Superior temporal gyrus (tissue), 1 donor: Measurements from ENCODE around the gene IL22.

ENCODE experiments used
- DNase-seq: peaks from one replicate; pipeline ENCODE4 v3.0.0-alpha.2; 2016; ENCODE audit errors: extremely low spot score

The IL22 gene, protein sequence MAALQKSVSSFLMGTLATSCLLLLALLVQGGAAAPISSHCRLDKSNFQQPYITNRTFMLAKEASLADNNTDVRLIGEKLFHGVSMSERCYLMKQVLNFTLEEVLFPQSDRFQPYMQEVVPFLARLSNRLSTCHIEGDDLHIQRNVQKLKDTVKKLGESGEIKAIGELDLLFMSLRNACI

DNA sequence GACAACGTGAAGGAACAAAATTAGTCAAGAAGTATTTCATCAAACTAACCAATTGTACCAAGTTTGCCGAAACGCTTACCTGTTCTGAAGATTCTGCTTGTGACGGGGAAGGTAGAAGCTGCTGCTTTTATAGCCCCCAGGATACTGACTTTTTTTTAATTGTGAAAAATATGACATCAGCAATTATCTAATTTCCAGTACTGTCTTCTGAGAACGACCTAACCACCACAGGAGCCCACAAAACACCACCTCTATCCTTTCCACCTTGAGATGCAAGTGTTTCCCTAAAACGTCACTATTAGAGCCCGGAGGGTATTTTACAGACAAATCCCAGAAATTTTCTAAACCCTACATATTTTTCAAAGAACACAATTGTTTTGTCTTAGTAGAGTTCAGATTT, at the start of gene IL22:
TSS of gene IL22 (minus strand) at position 101 of the 400 bp plus-strand sequence. CDS start 156 bp downstream, outside the sequence.
- no peak for DNase-seq

DNA sequence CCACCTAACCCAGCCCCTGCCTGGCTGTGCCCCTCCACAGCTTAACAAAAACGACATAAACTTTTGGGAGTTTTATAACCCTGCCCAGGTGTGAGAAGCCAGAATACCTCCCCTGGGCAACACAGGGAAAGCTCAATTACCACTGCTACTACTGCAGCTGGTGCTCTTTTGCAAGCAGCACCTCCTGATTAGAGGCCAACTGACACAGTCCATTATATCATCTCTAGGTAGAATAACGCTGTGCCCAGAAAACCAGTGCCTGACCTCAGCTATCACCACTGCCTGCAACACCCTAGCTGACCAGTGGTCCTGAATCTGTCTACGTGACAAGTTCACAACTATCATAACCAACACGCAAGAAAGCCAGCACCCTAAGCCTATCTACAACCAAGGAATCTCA, 44.5 kb upstream of the IL22 start:
- DNase-seq: no peak

DNA sequence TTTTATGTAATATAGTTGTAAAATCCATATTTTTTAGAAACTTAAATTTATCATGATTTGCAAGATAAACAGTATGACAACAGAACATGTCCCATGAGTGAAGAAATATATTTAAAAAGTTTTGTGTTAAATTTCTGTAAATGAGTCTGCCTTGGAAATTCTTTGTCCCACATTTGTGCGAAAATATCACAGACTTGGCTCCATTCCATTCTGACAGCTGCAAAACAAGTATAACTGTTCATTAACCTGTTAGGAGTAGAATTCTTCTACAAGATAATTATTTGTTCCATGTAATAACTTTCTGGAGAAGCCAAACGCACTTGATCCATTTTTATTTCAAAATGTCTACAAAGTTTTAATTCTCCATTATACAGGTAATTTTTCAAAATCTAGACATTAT, 40.8 kb upstream of the IL22 start:
- peak; percentile 22 for DNase-seq

DNA sequence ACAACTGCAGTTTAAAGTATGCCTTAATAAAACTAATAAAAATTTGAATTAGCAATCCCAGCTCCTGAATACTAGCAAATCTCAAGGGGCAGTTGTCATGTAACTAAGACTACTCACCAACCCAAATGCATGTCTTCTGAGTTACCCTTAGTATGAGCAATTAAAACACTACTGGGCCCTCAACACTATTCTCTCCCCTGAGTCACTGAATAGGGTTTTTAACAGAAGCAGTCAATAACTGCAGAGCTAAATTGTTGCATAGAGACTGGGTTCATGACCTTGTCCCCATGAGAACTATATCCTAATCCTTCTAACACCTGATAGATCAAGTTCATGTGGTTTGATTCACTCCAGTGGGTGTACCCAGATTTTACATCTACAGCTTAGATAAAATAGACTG, 39.9 kb upstream of the IL22 start:
- no peak for DNase-seq

DNA sequence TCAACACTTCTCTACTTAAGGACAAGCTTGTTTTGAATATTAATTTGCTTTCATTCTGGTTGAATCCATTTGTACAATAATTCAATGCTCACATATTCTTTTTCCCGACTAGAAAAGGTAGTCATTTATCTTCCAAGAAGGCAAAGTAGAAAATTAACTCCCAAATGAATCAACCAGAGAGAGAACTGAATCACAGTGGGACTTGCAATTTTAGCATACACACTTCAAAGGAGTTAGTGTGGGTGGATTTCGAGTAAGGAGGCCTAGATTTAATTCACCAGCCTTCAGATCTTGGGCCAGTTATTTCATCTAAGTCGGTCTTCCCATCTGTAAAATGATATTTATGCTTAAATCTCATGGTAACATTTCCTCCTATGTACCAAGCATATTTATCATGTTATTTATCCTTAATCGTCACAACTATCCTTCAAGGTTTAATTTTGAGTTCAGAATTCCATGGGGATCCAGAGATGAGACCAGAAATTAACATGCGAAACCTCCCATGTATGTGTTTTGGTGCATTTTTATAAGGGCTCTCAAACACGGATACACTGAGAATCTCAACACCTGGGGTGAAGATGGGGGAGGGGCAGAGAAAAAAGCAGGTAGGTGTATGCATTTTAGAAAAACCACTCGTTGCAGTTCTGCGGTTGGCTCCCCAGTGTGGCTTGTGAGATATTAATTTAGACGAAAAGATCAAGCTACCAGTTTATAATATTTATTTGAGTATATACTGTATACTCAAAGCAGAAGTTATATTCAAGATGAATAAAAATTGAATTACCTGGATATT, 38.9 kb upstream of the IL22 start:
- DNase-seq: peak; percentile 47

DNA sequence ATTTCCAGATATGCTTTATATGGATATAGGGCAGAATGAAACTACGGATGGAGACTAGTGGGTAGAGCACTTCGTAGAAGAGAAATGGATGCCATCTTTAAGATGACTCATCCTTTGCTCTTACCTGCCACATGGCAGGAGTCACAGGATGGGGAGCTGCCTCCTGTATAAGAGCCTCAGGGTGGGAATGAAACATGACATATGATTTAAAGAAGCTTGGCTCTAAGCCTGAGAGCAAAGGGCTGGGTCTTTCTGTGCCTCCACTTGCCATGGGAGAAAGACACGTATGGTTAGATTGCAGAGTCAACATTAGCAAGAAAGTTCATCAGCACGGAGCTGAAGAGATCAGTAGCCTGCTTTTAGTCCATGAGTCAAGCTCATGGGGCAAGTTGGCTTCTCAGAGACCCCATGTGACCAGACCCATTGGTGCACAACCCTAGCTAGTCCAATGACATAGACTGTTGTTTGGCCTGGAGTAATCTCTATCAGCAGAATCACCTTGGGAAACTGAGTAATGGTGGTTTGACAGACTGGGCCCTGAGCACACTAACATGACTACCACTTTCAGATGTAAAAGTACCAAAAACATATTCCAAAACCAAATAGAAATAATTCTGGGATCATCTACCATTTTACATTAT, 38.1 kb upstream of the IL22 start:
- no peak for DNase-seq

DNA sequence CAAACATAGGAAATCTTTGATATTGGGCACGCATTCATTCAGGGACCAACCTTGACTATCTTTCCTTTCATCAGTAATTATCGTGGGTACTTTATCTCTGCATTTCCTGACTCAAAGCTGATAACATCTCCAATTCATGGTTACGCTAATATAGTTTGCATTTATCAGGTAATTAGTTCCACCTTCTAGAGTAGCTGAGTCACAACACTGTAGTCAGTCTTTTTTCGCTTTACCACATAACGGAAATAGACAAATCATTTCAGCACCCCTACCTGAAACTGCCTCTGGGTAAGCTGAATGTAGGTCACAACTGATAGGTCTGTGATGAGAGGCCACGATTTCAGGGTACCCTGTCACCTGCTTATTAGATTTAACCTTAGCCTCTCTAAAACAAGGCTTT, 36.7 kb upstream of the IL22 start:
- DNase-seq: no peak

DNA sequence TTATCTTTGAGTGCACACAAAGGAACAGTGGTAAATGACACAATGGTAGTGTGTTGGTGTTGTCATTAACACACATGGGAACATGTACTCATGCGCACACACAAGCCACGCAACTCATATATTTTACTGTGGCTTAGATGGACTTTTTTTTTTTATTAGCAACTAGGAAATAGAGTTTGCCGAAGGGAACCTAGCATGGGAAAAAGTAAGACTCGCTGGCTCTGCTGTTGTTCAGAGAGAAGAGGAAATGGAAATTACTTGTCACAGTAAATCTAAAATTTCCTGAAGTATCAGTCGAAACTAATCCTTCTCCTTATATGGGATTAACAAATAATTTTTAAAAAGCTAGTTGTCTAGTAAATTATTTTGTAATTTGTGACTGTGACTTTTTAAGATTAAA, 33.7 kb upstream of the IL22 start:
- no peak for DNase-seq

DNA sequence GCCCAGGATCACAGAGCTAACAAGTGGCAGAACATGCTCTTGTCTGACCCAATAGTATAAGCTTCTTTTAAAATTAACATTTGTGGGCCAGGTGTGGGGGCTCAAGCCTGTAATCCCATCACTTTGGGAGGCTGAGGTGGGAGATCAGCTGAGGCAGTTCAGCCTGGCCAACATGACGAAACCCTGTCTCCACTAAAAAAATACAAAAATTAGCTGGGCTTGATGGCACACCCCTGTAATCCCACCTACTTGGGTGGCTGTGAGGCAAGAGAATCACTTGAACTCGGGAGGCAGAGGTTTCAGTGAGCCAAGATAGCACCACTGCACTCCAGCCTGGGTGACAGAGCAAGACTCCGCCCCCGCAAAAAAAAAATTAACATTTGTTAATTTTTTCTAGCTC, 33.0 kb upstream of the IL22 start:
- no peak for DNase-seq

DNA sequence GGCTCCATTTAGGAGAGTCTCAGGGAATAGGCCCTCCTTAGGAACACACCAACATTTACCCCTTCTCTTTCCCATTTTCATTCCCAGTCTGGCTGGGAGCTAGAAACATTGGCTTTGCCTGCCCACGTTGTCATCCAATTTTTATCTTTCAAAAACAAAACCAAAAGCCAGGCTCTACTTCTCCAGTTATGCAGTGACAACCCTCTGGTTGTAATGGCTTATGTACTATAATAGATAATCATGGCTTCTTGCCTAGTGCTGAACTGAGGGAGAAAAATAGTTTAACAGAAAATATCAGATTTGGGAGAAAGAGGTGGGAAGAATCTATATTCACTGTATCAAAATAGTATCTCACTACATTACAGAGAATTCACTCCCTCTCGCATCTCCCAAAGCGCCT, 32.1 kb upstream of the IL22 start:
- DNase-seq: no peak

DNA sequence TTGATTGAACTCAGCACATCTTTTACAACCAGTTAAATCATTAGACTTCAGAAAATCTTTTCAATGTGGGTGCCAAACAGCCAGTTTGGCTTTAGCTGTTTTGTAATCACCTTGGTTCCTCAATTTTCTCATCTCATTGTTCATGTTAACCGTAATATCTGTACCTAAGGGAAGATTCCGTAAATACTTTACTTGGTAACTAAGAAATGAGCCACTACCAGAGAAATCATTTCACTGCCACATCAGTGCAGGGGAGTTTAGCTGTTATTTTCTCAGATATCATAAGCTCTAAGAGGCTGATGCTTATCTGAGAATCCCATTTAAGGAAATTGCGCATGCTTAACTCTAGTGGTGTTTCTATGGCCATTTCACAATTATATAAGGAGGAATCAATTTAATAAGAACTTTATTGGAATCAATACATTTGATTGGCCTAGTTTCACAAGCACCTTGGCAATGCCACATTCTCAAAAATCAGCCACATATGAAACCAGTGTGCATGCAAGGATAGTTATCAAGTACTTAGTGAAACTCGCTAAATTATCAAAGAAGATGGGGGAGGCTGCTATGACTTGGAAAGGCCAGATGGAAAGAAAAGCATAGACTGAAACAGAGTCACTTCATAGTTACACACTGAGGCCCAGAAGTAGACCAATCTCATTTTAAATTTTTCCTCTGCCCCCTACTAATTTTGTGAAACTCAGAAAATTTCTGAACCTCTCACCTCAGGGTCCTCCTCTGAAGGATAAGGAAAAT, 28.1 kb upstream of the IL22 start:
- DNase-seq: no peak

DNA sequence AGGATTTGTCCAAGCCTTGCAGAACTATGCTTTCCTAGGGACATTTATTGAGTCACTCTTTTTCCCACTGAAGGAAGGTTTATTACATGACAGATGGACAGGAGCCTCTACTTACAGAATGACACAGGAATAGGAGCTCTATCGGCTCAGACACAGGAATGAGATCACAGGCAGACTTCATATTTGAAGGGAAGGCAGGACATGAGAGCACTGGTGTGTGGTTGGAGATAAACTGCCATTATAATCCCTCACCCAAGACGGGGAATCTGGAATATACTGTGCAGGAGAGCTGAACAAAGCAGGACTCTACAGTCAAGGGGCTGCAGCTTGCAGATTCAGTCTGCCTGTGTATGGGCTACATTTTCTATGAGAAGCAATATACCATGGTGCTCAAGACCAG, 26.8 kb upstream of the IL22 start:
- DNase-seq: no peak

DNA sequence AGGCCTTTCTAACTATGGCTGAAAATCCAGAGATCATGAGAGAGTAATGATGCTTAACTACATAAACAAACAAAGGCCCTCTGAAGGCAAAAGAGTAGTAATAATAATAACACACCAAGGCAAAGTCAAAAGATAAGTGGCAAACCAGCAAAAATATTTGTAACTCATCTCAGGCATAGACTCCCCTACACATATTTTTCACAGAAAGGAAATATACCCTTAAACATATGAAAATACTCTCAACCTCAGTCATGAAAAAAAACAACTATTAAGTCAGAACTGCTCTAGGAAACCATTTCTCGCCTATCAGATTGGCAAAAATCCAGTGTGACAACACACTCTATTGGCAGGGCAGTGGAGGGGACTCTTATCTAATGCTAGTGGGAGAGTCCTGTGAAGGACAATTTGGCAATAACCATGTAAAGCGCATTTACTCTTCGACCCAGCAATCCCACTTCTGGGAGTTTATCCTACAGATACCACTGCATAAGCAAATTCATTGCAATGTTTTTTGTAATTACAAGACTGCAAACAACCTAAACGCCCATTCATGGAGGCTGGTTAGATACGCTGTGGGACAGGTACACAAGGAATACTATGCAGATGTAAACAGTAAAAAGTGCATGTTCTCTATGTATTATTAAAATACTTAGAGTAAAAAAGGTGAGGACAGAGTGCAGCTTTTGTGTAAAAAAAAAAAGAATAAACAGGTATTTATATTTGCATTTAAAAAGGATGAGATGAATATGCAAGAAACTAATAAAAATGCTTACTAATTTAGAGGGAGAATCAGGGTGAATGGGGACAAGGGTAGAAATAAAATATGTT, 26.0 kb upstream of the IL22 start:
- no peak for DNase-seq

DNA sequence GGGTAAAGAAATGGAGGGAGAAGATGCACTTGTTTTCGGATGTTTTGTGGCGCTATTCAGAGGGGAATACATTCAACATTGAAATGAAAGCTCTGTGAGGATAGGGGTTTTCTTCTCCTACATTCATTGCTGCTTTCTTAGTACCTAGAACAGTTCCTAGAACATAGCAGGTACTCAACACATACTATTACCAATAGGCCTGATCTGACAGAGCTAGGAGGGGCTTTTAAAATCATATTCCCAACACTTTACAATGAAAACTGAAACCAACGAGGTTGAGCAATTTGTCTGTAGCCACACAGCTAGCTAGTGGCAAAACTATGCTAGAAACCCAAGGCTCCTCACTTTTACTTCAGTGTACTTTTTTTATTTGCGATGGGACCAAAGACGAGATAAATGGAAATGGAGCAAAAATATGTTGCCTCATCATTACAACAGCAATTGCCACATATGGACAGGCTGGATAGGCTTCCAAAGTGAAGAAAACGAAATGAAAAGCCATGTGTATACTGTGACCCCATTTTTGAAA, 23.1 kb upstream of the IL22 start:
- DNase-seq: no peak

DNA sequence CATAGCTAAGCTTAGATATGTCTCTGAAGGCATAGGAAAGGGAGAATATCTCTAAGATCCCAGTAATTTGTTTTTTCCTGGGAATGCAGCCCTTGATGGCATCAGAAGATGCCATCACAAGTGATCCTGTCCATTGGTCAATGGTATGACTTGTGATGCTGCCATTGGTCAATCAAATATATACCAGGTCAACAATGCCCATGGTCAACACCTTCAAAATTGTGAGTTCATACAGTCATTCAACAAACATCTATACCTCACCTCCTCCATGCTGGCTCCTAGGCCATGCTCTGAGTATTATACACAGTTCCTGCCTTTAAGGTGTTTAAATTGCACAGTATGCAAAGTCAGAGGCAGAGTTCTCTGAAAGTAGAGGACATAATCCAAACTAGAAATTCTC, 19.3 kb upstream of the IL22 start:
- no peak for DNase-seq

DNA sequence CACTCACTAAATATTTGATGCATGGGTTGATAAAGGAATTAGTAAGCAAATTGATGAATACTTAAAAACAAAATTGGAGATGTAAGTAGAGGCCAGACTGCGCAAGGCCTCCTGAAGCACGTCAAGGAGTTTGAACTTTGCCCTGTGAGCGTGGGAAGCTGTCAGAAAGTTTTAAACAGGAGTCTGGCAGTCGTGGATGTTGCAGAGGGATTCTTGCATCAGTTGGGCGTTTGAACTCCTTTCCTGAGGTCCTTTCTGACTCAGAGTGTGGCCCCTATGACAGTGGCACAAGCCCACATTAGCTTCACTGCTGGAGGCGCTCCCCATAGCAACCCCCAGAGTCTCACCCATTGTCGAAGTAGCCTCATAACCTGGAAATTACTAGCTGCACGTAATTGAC, 17.9 kb upstream of the IL22 start:
- DNase-seq: no peak

DNA sequence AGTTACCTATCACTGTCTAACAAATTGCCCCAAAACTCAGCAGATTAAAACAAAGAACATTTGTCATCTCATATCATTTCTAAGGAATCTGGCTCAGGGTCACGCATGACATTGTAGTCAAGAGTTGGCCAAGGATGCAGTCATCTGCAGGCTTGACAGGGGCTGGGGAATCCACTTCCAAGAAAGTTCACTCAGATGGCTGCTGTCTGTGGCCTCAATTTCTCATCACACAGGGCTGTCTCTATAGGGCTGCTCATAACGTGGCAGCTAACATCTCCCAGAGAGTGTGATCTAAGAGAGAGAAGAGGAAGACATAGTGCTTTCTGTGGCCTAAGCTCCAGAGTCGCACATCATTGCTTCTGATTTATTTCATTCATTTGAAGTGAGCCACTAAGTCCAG, 17.0 kb upstream of the IL22 start:
- DNase-seq: no peak

DNA sequence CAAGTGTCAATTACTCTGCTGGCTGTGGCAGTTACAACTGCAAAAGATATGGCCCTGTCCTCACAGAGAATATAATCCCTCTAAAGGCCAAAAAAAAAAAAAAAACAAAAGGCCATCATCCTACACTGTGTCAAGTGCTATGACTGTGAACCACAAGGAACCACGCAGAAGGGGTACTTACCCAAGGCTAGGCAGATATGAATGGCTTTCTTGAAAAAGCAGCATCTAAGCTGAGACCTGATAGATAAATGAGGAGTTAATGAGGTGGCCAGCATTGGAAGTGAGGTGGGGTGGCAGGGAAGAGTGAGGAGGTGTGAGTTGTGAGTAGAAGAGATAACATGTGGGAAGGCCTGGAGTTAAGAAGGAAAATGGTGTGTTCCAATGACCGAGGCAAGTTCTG, 16.4 kb upstream of the IL22 start:
- DNase-seq: no peak

DNA sequence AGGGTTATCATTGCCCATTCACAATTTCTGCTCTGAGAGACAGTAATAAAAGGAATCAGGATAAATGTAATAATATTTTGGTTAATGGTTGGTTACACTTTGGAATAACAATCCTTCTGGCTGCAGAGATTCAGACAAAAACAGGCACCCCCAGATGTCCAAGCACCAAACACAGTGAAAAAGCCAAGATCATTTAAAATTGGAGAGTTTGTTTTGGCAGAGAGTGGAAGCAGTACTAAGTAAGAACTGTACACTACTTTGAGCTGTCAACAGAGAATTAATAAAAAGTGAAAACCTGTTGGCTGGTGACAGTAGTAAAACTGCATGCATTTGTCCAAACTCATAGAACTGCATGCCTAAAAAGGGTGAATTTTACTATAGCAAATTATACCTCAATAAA, 15.6 kb upstream of the IL22 start:
- no peak for DNase-seq

DNA sequence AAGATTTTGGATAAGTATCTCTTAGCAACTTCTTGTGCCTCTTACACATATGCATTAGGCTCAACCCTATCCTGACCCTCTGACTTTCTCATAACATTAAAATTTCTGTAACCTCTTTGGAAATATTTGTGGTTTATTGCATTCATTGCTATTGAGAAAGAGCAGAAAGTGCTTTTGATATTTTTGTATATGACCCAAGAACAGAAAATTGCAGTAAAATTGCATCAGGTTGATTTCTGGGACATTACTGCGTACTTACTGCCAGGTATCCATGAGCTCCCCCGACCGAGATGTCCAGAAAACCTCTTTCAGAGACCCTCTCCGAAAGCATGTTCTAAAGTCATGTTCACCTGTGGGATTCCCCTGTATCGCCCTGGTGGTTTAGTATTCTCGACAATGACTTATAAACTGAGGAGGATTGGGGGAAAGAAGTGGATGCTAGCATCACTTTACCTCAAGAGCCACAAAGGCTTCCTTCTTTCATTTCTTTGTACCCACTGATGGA, 14.5 kb upstream of the IL22 start:
- DNase-seq: no peak

DNA sequence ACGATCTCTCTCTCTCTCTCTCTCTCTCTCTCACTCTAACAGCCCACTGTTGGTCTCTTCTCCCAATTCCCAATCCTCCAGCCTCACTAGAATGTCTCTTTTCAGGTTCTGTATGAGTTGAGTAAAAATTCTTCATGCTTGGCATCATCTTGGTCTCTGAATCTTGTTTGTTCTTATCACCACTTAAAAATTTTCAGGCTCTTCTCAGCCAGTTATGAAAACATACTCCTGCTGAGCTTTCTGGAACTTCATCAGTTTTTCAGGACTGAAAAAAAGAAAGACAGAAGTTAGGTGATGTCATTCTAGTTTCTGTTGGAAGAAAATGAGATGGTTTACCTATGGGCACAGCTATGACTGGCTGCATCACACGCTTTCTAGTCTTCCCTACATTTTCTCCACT, 11.5 kb upstream of the IL22 start:
- no peak for DNase-seq
